GM12878 (cell line): ENCODE data around the gene L3MBTL1. TPM values are rescaled to one million over a fixed set of nuclear protein-coding genes. Genes with fewer than 3 reads are reported as not detected.

Source experiments
- ATAC-seq: fragments of 200-7000 bp; cut with Tn5 transposase; 3 replicates; pipeline ENCODE4 v1.9.1; 2020; ENCODE audit warnings: mild to moderate bottlenecking, moderate library complexity
- BruUV-seq: library from RNA; stranded (reverse); fragments of 400-500 nt; replicated peaks from 2 replicates; lab custom pipeline; 2021; lab: Mats Ljungman, UMichigan
- CTCF ChIA-PET: fragments of 300-600 bp; sonication (Branson Sonifier 250); formaldehyde crosslinking; extraction: SDS; loops from one replicate; lab custom pipeline; 2021; ENCODE audit warnings: inconsistent platforms; lab: Yijun Ruan, JAX
- POLR2A ChIA-PET: fragments of 350-600 bp; formaldehyde crosslinking; extraction: SDS; loops from one replicate; lab custom pipeline; 2021; ENCODE audit warnings: inconsistent platforms; lab: Charles Lee
- RAD21 ChIA-PET: fragments of 300-600 bp; sonication (Branson Sonifier 250); formaldehyde crosslinking; loops from one replicate; lab custom pipeline; 2023; ENCODE audit warnings: antibody characterized with exemption; ENCODE audit not compliant: unreplicated experiment; lab: Charles Lee
- SMC1A ChIA-PET: fragments of 300-600 bp; sonication (Branson Sonifier 250); formaldehyde crosslinking; loops from one replicate; lab custom pipeline; 2023; ENCODE audit not compliant: unreplicated experiment, uncharacterized antibody; lab: Charles Lee
- DNase-seq: peaks from one replicate; pipeline ENCODE4 v3.0.0-alpha.2; 2011; ENCODE audit warnings: low read depth, low spot score
- FAIRE-seq: peaks from 3 replicates; lab custom pipeline; 2011; peaks lifted over from hg19 to GRCh38; lab: Jason Lieb, UNC
- H2AFZ ChIP-seq: 2 replicates; pipeline ENCODE4 v1.6.0; 2011; ENCODE audit warnings: low read depth, low read length, control low read depth; ENCODE audit not compliant: control insufficient read depth
- H3K27ac ChIP-seq: 2 replicates; pipeline ENCODE4 v1.5.1; 2011; ENCODE audit warnings: control low read depth; ENCODE audit not compliant: control insufficient read depth, insufficient read depth
- H3K27me3 ChIP-seq, 2 experiments: replicated peaks in 1 of 2; 2 replicates each; pipeline versions ENCODE4 v1.6.0 to v1.6.1; 2011; ENCODE audit warnings: low read length in 1 of 2; ENCODE audit not compliant: control insufficient read depth in 2 of 2, insufficient read depth in 2 of 2
- H3K36me3 ChIP-seq, 2 experiments: 2 replicates each; pipeline ENCODE4 v1.5.1; 2011; ENCODE audit warnings: low read length in 1 of 2; ENCODE audit not compliant: control insufficient read depth in 2 of 2, insufficient read depth in 2 of 2
- H3K4me1 ChIP-seq: 2 replicates; pipeline ENCODE4 v1.6.1; 2011; ENCODE audit warnings: mild to moderate bottlenecking, low read length, moderate library complexity, mixed read lengths; ENCODE audit not compliant: control insufficient read depth, insufficient read depth
- H3K4me2 ChIP-seq: 2 replicates; pipeline ENCODE4 v1.6.0; 2011; ENCODE audit warnings: control low read depth; ENCODE audit not compliant: control insufficient read depth, insufficient read depth
- H3K4me3 ChIP-seq: fragments of 200-600 bp; sonication (generic); 2 replicates; pipeline ENCODE4 v1.5.1; 2016
- H3K79me2 ChIP-seq: 2 replicates; pipeline ENCODE4 v1.6.0; 2011; ENCODE audit warnings: low read length; ENCODE audit not compliant: control insufficient read depth, insufficient read depth
- H3K9ac ChIP-seq: 2 replicates; pipeline ENCODE4 v1.8.0; 2011; ENCODE audit warnings: low read length, control low read depth, mixed read lengths; ENCODE audit not compliant: control insufficient read depth, insufficient read depth
- H3K9me3 ChIP-seq: replicated peaks from 3 replicates; pipeline ENCODE4 v1.5.1; 2011; ENCODE audit warnings: mild to moderate bottlenecking, low read length; ENCODE audit not compliant: control insufficient read depth, insufficient read depth
- H4K20me1 ChIP-seq: 2 replicates; pipeline ENCODE4 v1.6.0; 2011; ENCODE audit not compliant: control insufficient read depth, insufficient read depth
- NR2C1 ChIP-seq: fragments of 450-650 bp; IDR thresholded peaks from 2 replicates; pipeline ENCODE4 v1.6.1; 2017; ENCODE audit warnings: antibody characterized with exemption, mild to moderate bottlenecking, moderate library complexity
- SMAD1 ChIP-seq: fragments of 450-650 bp; IDR thresholded peaks from 2 replicates; pipeline ENCODE4 v1.6.1; 2018; ENCODE audit warnings: mild to moderate bottlenecking, low read depth; ENCODE audit not compliant: partially characterized antibody
- TCF7 ChIP-seq: IDR thresholded peaks from 2 replicates; pipeline ENCODE4 v1.6.1; 2014; ENCODE audit warnings: antibody characterized with exemption, borderline replicate concordance
- YBX1 ChIP-seq: fragments of 450-650 bp; IDR thresholded peaks from 2 replicates; pipeline ENCODE4 v1.6.1; 2016; ENCODE audit warnings: antibody characterized with exemption
- WGBS: methylation state at CpG from one replicate; pipeline ENCODE4 v1.1.6; 2016; ENCODE audit warnings: low lambda C conversion rate; ENCODE audit not compliant: insufficient replicate concordance, insufficient coverage; ENCODE audit errors: missing lambda C conversion rate; 5-methylcytosine and 5-hydroxymethylcytosine counted together
- in situ Hi-C: fragments of 300-500 bp; cut with MboI; formaldehyde crosslinking; loops from 9 replicates; pipeline ENCODE4 v1.14.3; 2018; ENCODE audit warnings: mixed read lengths
- intact Hi-C: fragments of 100-400 bp; cut with micrococcal nuclease; formaldehyde crosslinking; loops from one replicate; pipeline ENCODE4 v1.14.2; 2022; ENCODE audit not compliant: unreplicated experiment
- polyA plus RNA-seq, 11 experiments: library from polyadenylated mRNA; depleted of rRNA in 4 of 11; unstranded in 6 of 11; stranded (reverse) in 5 of 11; fragments of >200 nt; fragmentation: Nextera tagmentation in 4 of 11; fragmentation: Illumina TruSeq in 1 of 11; extraction: Ambion mirVana in 4 of 11; extraction: Trizol in 1 of 11; gene quantifications; 1 replicate in 1 of 11; 2 replicates in 10 of 11; pipeline versions ENCODE4 v1.2.1 to v1.2.3, GENCODE V29; 2011 to 2016; ENCODE audit warnings: inconsistent platforms in 2 of 11, missing spikeins in 2 of 11, low read depth in 1 of 11
- total RNA-seq, 4 experiments: library from RNA; depleted of rRNA in 3 of 4; stranded (reverse); fragments of >200 nt in 3 of 4; fragmentation: Illumina TruSeq in 1 of 4; extraction: Trizol in 1 of 4; gene quantifications; 2 replicates each; pipeline versions ENCODE4 v1.2.1 to v1.2.3, GENCODE V29; 2013 to 2021
- TF ChIP-seq, protein P1 (sequence below): fragments of 450-650 bp; IDR thresholded peaks from 2 replicates; pipeline ENCODE4 v1.6.1; 2017; ENCODE audit warnings: antibody characterized with exemption, mild to moderate bottlenecking, moderate library complexity
- TF ChIP-seq, protein P2 (sequence below): IDR thresholded peaks from 2 replicates; pipeline ENCODE4 v1.6.1; 2011; ENCODE audit warnings: borderline replicate concordance, low read depth, mild to moderate bottlenecking, moderate library complexity, mixed read lengths, low read length; ENCODE audit not compliant: insufficient read depth; ENCODE audit errors: extremely low read length

L3MBTL1 gene
- total and polyA plus RNA-seq, 10 of the 15 experiments (the other 5 are each of a cell fraction or from before 2014, with no cell fraction given) = 0.56 to 6.6 (median 3.9) TPM

DNA sequence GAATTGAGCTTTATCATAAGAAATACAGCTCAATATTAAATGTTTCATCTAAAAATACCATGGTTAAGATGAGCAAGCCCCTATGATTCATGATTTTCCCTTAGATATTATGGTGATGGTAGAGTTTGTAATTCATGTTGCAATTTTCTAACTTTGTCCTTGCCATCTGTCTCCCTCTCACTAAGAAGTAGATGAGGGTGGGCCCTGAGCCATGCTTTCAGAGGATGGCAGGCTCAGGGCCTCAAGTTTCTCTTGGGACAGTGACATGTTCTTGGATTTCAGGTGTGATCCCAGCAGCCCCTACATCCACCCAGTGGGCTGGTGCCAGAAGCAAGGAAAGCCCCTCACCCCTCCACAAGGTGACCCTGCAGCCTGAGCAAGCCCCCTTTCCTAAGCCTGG, 25.6 kb downstream of the L3MBTL1 start (continued):
- TF ChIP-seq, protein P1, sequence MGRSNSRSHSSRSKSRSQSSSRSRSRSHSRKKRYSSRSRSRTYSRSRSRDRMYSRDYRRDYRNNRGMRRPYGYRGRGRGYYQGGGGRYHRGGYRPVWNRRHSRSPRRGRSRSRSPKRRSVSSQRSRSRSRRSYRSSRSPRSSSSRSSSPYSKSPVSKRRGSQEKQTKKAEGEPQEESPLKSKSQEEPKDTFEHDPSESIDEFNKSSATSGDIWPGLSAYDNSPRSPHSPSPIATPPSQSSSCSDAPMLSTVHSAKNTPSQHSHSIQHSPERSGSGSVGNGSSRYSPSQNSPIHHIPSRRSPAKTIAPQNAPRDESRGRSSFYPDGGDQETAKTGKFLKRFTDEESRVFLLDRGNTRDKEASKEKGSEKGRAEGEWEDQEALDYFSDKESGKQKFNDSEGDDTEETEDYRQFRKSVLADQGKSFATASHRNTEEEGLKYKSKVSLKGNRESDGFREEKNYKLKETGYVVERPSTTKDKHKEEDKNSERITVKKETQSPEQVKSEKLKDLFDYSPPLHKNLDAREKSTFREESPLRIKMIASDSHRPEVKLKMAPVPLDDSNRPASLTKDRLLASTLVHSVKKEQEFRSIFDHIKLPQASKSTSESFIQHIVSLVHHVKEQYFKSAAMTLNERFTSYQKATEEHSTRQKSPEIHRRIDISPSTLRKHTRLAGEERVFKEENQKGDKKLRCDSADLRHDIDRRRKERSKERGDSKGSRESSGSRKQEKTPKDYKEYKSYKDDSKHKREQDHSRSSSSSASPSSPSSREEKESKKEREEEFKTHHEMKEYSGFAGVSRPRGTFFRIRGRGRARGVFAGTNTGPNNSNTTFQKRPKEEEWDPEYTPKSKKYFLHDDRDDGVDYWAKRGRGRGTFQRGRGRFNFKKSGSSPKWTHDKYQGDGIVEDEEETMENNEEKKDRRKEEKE = no peak
- TF ChIP-seq, protein P2, sequence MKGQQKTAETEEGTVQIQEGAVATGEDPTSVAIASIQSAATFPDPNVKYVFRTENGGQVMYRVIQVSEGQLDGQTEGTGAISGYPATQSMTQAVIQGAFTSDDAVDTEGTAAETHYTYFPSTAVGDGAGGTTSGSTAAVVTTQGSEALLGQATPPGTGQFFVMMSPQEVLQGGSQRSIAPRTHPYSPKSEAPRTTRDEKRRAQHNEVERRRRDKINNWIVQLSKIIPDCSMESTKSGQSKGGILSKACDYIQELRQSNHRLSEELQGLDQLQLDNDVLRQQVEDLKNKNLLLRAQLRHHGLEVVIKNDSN = no peak
- TF ChIP-seq SMAD1 = no peak
- TF ChIP-seq, all 136 proteins: peak for 0

DNA sequence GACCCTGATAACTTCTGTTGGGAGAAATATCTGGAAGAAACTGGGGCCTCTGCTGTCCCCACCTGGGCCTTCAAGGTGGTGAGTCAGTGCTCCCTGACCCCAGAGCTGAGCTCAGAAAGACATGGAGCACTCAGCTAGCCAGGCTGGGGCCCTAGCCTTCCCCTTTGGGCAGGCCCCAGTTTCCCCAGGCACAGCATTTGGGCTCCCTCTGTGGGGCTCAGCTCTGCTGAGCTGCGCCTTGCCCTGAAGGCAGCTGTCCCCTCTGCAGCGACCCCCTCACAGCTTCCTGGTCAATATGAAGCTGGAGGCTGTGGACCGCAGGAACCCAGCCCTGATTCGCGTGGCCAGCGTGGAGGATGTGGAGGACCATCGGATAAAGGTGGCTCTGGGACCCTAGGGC, 26.5 kb downstream of the L3MBTL1 start:
- no peak overlapping the region for H2AFZ ChIP-seq
- no peak overlapping the region for H3K27ac ChIP-seq
- H3K27me3 ChIP-seq = no peaks in the 10 kb centered on the region; a peak in 1 of 4 replicates
- ChIA-PET CTCF (interaction anchor here (0.7 to 1.3 kb wide), 2 partner anchors 11 to 158 kb away, joined by 5 read pairs; no protein-coding TSS in a partner anchor), POLR2A (no interaction called here), SMC1A (no interaction called here), RAD21 (no interaction called here)
- no peaks in the 10 kb centered on the region for H3K4me1 ChIP-seq
- no TSS peak for BruUV-seq
- no peak overlapping the region for H3K4me2 ChIP-seq
- in situ Hi-C loops = no loop called here
- FAIRE-seq (no peak), DNase-seq (no peak), ATAC-seq (no peak)
- intact Hi-C loops = loop anchor here (10.0 kb wide), 1 partner anchor 641 kb away; no protein-coding TSS in a partner anchor
- TF ChIP-seq TCF7 = no peak
- TF ChIP-seq NR2C1 = no peak
- no peak for TF ChIP-seq YBX1
- TF ChIP-seq, all 136 proteins: peak for 0
- no peaks in the 10 kb centered on the region for H3K9me3 ChIP-seq
- H3K79me2 ChIP-seq = no peaks in the 10 kb centered on the region
- no peak overlapping the region for H3K4me3 ChIP-seq
- no peaks in the 10 kb centered on the region for H3K36me3 ChIP-seq
- H4K20me1 ChIP-seq = no peaks in the 10 kb centered on the region
- H3K9ac ChIP-seq = no peak overlapping the region
- WGBS = 65% methylated on average over 7 of the region's 7 CpGs
